Measurements from ENCODE around the gene CFAP45.

CFAP45 gene

DNA sequence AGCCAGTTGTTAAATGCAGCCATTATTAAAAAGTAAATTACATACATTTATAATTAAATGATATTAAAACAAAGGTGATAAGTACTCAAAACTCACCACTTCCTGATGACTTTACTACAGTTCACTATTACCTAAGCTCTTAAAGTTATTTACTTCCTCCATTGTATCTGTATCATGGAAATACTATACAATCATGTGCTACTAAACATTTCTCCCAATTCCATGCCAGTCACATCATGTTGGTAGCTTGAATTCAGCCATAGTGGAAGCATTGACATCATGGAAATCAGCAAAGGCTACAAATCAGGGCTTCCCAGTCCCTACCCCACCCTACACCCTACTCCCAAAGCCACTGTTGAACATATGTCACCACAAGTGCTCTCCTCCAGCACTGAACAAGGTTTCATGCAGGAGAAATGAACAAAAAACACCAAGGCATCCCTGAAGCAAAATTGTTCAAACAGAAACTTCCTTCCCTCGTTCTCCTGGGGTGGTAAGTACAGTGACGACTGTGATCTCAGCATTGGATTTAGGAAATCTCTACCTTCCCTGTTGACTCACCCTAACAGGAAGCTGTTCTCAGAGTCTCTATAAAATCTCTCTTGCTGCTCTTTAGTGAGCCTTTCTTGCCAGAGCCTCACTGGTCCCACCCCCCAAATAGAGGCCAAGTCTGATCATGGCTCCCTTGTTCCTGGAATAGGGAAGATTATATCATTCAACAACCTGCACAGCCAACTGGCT lies 50.2 kb downstream of the CFAP45 start:
- DNase-seq = no peak

DNA sequence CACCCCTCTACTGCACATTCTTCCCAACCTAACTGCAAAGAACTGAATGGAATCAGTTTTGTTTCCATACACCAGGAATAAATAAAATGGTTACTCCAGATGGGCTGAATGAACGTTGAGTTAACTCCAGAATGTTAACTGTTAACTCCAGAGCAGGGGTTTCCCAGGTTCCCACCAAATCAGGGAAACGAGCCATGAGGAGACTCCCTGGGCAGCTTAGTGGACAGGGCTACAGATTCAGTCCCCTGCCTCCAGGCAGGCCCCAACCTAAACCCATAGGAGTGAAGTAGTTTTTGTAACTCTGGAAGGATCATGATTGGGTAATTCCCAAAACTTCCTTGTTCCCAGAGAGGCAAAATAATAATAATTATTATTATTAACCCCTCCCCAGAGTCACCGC lies 51.6 kb downstream of the CFAP45 start:
- DNase-seq = no peak

DNA sequence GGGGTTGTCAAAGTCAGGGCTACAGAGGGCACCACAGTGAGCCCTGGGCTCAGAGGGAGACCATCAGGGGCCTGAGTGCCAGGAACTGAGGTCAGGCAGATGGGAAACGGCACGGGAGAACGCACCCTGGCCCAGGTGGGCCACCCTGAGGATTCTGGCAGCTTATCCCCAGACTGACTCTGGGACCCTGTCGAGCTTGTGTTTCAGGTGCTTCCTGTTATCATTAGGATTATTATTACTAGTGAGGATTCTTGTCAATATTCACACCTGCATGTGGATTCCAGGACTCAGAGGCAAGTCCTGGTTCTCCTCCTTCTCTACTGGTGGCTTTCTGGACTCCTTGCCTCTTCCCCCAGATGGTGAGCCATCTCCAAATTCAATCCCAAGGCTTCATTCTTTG lies 52.7 kb downstream of the CFAP45 start:
- no peak for DNase-seq

DNA sequence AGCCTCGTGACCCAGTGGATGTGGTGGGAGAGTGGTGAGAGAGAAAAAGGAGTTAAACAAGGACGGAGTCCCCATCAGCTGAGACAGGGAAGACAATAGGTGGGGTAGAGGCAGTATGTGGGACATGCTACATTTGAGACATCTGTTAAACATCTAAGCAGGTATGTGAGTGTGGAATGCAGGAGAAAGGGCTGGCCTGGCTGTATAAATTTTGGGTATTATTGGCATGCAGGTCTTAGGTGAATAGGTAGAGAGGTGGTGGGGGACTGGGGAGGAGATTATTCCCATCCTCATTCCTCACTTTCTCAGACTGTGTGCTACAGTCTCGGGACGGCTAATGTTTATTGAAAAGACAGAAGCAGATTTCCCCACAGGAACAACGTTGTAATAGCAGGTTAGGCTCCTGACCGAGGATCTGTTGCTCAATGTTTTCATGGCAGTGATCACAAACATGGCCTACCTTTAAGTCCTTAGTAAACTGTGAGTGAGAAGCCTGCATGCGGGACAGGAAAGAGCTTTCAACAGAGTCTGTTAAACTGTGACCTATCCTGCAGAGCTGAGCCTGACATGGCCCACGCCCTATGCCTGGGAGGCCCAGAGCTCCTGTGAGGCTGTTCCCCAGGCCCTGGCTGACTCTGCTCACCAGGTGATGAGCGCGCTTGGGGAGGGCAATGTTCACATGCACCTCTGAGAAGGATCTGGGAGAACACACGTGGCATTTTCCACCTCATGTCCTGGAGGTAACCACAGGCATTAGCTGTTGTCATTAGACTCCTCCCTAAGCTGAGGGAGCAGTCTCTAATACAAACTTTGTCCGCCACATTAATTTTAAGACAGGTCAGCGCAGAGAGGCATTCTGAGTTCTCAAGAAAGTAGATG lies 54.0 kb downstream of the CFAP45 start:
- no peak for DNase-seq

DNA sequence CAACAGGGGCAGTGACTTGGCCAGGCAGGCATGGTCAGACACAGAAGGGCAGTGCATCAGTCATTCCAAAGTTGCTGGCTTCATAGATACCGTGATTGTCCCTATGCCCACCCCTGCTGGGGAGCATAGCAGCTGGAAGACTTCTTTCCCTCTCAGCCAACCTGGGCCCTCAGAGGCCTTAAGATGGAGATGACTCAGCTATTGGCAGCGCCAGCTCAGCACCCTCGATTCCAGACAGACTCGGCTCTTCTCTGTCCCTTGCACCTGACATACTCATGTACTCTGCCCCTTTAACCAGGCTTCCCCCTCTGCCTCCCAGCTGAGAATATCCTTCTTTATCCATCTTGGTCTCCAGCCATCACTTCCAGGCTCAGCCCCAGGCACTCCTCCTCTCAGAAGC lies 56.5 kb downstream of the CFAP45 start:
- DNase-seq = no peak

DNA sequence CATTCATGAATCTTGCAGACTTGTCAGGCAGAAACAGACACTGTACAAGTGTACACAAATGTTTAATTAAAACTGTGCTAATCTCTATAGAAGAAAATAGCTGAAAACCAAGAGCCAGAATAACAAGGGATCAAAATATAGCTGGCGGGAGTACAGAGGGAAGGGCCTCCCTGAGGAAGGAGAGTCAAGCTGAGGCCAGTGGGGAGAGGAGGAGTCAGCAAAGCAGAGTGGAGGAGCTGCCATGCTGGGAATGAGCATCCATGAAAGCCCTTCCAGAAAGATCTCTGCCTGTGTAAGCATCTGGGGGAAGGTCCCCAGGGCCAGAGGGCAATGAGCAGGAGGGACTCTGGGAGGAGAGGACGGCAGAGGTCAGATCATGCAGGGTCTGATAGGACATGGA lies 58.2 kb downstream of the CFAP45 start:
- no peak for DNase-seq

DNA sequence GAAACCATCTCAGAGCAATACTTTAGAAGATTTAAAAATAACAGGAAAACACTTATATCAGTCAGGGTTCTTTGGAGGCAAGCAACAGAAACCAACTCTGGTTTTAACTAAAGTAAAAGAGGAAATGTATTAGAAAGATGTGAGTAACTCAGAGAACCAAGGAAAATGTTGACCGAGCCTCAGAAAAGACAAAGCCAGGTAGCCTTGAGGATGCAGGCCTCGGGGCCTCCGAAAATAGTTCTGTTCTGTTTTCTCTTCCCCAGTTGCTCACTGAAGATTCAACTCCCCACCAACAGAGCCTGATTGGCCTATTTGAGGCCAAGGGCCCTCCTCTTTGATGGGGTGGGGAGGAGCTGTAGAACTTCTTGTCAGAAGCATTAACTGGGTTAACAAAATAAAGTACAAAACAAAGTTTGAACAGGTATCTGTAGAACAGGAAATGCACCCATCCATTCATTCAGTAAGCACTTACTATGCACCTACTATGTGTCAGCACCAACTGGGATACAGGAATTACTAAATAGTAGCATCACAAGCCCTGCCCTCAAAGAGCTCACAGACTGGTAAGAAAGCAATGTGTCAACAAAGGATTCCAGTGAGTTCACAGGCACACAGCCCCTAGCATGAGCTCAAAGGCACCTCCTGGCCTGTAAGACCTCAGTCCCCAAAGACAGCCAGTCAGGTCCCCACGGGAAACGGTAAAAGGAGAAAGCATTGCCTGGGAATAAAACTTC lies 60.7 kb downstream of the CFAP45 start:
- DNase-seq = no peak

DNA sequence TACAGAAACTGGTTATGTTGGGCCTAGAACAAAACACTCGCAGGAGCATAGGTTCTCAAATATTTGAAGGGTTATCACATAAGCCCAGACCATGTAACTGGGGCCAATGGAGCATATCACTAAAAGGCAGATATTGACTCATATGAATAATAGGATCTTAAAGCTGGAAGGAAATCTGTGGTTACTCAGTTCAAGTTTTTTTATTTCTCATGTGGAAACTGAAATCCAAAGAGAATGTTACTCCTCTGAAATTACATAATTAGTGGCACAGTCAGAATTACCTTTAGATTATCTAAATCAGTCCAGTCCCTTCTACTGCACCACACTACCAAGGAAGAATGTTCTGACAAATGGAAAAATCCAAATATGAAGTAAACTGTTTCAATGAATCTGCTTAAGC lies 61.2 kb downstream of the CFAP45 start:
- no peak for DNase-seq

DNA sequence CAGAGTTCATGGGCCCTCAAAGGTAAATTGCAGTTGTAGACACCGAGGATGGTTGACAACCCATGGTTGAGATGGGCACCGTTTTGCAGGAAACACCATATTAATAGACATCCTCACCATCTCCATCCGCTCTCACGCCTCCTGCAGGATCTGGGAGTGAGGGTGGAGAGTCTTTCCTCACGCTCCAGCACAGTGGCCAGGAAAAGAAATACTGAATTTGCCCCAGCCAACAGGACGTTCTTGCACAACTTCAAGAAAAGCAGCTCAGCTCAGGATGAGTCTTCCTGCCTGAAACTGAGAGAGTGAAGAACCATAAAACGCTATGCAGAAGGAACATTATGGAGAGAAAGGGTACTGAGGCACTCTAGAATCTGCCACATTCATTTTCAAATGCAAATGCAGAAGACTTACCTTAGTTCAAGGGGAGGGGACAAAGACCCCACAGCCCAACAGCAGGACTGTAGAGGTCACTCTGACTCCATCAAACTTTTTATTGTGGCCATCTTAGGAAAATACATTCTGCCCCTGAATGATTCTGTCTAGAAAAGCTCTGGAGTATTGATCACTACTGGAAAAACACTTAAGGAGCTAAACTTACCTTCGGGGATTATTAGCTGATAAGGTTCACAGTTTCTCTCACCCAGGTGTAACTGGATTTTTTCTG lies 64.0 kb downstream of the CFAP45 start:
- no peak for DNase-seq

DNA sequence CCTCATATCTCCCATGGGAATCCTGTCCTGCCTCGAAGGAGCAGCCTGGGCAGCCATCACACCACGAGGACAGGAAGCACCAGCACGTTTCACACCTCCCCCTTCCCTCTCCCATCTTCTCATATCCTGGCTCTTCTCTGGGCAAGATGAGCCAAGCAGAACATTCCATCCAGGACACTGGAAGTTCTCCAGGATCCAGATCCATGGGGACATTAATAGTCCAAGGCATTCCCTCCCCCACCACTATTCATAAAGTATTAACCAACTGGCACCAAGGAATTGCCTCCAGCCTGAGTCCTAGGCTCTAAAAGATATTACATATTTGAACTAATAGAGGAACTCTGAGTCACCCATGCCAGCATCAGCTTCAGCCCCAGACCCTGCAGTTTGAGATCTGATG lies 64.6 kb downstream of the CFAP45 start:
- DNase-seq = no peak

DNA sequence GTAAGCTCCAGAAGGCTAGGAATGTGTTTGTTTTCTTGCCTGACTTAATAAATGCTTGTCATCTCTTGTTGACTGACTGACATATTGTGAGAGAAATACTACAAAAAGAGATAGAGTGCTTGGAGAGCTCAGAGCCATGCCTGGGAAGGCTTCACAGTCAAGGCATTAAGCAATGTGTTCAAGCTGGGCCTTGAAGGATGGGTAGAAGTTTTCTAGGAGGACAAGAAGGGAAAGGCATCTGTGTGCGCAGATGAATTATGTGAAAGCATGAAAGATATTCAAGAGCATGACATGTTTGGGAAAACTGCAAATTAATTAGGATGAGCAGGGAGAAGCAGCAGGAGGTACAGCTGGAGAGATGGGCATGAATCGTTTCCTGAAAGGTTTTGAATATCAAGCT lies 67.7 kb downstream of the CFAP45 start:
- DNase-seq = no peak

DNA sequence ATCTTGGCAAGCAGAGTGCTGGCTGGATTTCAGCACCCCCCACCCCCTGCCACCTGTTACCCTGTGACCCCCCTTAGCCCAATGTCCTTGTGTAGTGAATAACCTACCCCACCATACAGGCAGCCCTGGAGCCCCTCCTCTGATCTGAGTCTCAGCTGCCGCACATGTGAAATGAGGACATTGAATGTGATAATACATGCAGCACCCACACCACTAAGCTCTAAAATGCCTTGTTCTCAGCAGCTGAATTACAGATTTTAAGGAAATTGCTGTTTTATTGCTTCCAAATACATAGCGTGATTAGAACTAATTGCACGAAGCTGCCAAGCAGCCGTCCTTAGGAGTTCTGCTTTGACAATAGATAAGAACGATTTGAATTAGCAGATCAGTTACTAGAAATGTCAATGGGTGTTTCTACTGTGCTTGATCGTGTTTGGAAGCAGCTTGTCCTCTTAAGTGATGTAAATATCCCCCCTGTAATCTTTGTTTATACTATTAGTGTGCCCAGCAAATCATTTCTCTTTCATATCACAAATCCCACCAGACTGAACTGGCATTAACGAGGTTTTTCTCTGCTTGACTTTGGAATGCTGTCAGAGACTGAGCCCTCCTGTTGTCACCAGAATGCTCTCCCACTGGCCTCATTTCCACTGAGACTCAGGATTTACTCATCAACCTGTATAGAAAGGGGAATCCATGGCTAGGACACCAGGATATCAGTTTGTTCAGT lies 68.4 kb downstream of the CFAP45 start:
- no peak for DNase-seq

DNA sequence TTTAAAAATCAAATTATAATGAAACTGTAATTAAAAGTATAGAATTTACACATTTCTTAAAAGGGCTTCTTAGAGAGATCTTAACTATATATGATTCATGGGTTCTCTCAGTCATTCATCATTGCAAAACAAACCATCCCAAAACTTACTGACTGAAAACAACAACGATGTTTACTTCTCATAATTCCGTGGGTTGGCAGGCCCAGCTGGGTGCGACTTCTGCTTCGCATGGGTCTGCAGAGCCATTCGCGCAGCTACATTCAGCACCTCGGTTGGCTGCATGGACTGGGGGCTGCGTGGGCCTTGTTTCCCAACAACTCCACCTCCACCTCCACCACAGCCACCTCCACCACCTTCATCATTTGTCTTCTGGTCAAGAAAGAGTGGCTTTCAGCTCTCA lies 69.2 kb downstream of the CFAP45 start:
- no peak for DNase-seq

DNA sequence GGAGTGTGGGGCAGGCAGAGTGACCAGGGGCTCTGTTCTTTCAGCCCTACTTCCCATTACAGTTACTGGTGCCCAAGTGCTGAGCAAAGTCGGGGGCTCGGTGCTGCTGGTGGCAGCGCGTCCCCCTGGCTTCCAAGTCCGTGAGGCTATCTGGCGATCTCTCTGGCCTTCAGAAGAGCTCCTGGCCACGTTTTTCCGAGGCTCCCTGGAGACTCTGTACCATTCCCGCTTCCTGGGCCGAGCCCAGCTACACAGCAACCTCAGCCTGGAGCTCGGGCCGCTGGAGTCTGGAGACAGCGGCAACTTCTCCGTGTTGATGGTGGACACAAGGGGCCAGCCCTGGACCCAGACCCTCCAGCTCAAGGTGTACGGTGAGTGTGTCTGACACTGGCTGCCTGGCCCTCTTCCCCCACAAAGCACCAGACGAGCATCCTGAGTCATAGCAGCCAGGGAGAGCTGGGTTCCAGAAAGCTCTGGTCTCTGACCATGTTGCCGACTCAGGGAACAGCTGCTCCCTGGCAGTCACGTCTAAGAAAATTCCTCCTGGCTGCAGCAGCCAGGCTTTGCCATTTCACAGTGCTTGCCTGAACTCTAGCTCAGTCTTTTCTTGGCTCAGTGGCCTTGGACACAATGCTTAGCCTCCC lies 70.0 kb downstream of the CFAP45 start:
- DNase-seq = no peak

DNA sequence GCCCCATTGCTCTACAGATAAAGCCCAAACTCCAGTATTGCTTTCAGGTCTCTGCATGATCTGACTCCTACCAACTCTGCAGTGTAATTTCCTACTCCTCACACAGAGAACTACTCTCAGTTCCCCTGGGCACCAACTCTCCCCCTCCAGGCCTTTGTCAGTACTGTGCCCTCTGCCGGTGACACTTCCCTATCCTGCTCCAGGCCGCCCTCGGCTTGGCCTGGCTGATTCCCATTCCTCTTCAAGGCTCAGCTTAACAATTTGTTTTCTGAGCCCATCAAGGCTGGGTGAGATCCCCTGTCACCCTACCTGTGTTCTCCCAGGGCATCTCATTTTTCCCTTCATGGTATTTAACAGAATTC lies 70.7 kb downstream of the CFAP45 start:
- DNase-seq = no peak

DNA sequence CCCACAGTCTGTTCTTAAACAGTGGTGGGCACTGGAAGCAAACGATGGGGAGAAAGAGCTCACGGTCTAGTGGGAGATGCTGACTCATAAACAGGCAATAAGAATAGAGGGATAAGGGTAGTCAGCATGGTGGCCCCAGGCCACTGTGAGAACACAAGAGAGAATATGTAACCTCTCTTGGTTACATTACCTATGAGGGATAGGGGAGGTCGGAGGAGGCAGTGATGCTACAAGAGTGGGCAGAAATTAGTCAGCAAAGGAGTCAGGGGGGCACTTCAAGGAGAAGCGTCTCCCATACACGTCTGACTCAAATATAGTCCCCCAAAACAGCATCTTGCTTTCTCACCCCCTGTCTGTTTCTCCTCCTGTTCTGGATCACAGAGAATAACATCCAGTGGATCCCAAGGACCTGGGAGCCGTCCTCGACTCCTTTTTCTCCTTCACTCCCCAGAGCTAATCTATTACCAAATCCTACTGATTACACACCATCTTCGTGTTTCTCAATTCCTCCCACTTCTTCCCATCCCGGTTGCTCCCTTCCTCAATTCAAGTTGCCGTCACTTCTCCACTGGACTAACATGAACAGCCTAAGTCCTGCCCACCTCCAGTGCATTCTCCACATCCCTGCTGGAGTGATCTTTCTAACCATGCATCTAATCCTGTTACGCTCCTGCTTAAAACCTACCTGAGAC lies 71.2 kb downstream of the CFAP45 start:
- no peak for DNase-seq

DNA sequence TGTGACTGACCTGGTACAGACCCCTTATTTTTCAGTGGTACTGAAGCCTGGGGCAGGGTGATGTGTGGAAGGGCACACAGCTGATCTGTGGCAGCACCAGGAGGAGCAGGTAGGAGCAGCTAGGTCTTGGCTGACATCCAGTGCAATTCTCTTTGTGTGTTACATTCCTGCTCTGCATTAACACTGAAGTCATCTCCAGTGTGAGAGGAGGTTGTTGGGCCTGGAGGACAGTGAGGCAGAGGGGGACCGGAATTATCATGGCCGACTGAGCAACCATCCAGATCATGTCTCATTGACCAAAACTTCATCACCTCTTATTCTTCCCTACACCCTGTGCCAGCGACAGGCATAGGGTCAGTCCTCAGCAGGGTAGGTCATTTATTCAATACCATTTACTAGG lies 71.8 kb downstream of the CFAP45 start:
- no peak for DNase-seq

DNA sequence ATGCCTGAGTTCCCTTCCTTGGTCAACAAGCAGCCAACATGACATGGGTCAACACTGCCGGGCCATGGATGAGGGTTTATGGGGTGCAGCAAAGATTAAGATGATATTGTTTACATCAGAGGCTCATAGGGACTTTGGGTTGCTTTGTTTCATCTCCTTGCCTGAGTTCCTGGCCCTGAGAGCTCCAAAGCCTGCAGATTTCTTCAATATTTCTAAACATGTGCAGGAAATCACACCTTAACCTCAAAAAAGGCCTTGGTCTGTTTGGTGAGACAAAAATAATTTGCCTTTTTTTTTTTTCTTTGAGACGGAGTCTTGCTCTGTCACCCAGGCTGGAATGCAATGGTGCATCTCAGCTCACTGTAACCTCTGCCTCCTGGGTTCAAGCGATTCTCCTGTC lies 72.4 kb downstream of the CFAP45 start:
- no peak for DNase-seq

DNA sequence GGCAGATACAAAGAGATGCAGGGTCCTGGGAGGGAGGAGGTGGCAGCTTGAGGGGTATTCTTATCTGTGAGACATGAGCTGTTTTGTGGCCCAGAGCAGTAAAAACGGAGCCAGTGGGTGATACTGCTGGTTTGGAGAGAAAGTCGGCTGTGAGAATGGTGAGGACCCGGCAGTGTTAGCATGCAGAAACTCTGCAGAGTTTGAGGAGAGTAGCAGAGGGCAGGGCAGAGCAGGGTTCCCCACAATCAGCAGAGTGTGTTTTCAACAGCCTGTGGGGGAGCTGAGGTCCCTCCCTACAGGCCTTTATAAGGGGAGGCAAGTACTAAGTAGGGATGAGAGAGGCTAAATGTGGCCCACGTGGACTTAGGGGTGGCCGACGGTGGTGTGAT lies 72.9 kb downstream of the CFAP45 start:
- no peak for DNase-seq

DNA sequence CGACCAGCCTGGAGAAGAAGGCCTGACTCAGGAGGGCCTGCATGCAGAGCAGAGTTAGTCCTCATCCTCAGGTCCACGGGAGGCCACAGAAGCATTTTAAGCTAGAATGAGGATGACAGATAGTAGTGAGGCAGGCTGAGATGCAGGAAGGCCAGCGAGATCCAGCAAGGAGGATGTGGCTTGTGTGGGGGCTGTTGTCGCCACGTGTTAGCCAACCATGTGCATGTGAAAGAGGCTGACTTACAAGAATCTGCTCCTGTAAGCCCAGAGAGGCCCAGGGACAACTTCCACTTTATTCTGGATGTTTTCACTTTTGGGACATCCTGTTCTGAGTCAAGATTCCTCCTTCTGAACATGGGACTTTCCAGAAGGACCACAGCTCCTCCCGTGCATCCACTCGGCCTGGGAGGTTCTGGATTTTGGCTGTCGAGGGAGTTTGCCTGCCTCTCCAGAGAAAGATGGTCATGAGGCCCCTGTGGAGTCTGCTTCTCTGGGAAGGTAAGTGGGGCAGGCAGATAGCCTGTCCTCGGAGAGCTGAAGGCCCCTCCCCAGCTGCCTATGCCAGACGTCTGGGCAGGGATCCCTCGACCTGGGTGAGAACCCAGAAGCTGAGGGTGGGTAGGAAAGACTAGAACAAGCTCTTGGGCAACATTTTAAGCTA lies 73.4 kb downstream of the CFAP45 start, which contains the start of gene SLAMF8:
TSS of gene SLAMF8 (plus strand) at position 433 of the 661 bp plus-strand sequence. CDS start at position 459, 26 bp downstream.
- peak; percentile 50 to 63 for DNase-seq

DNA sequence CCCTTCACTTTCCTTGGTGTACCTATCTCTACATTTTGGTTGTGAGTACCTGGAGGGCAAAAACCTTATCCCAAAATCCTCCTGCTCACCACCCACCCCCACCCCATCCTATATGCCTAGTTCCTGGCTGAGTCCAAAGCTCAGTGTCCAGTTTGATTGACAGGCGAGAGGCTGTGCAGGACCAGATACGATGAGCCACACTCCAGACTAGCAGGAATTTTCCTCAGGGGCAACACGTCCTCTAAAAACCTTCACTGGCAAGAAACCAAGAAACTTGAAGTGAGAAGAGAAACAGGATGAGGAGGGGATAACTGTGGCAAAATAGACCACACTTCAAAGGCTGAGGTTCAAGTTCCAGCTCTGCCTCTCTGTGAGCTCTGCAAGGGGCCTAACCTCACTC lies 74.4 kb downstream of the CFAP45 start:
- DNase-seq = no peak
